HepG2 (cell line): ENCODE measurements around the gene HDLBP. TPM values are rescaled to one million over a fixed set of nuclear protein-coding genes. Genes with fewer than 3 reads are reported as not detected.

Experiments
- ARNTL ChIP-seq: sonication (generic); formaldehyde crosslinking; IDR thresholded peaks from 2 replicates; pipeline ENCODE4 v1.4.0; 2020; ENCODE audit warnings: mild to moderate bottlenecking, missing genetic modification reagents
- BRD4 ChIP-seq: sonication (generic); formaldehyde crosslinking; IDR thresholded peaks from 2 replicates; pipeline ENCODE4 v1.4.0; 2020; ENCODE audit warnings: missing genetic modification reagents
- GFI1 ChIP-seq: sonication (generic); formaldehyde crosslinking; IDR thresholded peaks from 2 replicates; pipeline ENCODE4 v1.5.0; 2020; ENCODE audit warnings: missing genetic modification reagents, mild to moderate bottlenecking, borderline replicate concordance
- HDAC1 ChIP-seq: sonication (generic); formaldehyde crosslinking; IDR thresholded peaks from 2 replicates; pipeline ENCODE4 v1.5.1; 2020; ENCODE audit warnings: mild to moderate bottlenecking, missing genetic modification reagents
- HNF1A ChIP-seq, 2 experiments: sonication (generic) in 1 of 2; formaldehyde crosslinking in 1 of 2; IDR thresholded peaks; 2 replicates each; pipeline versions ENCODE4 v1.4.0 to v1.6.1; 2016 to 2020; ENCODE audit warnings: borderline replicate concordance in 1 of 2, low read depth in 1 of 2, mild to moderate bottlenecking in 1 of 2, missing genetic modification reagents in 1 of 2
- KLF15 ChIP-seq: sonication (generic); formaldehyde crosslinking; IDR thresholded peaks from 2 replicates; pipeline ENCODE4 v1.8.1; 2023; ENCODE audit warnings: borderline replicate concordance, mild to moderate bottlenecking, inconsistent platforms, missing genetic modification reagents, mixed read lengths
- PBX2 ChIP-seq: IDR thresholded peaks from 2 replicates; pipeline ENCODE4 v1.6.1; 2016; ENCODE audit warnings: control low read depth
- PPARG ChIP-seq: conservative IDR thresholded peaks from 2 replicates; pipeline ENCODE4 v1.6.1; 2016; ENCODE audit warnings: missing biosample characterization, missing genetic modification reagents
- RARA ChIP-seq: IDR thresholded peaks from 2 replicates; pipeline ENCODE4 v1.6.1; 2016; ENCODE audit warnings: missing genetic modification reagents, missing compliant biosample characterization
- SMAD3 ChIP-seq: sonication (generic); formaldehyde crosslinking; IDR thresholded peaks from 2 replicates; pipeline ENCODE4 v1.4.0; 2020; ENCODE audit warnings: missing genetic modification reagents
- THAP11 ChIP-seq: IDR thresholded peaks from 2 replicates; pipeline ENCODE4 v1.6.1; 2016; ENCODE audit warnings: missing biosample characterization, missing genetic modification reagents
- ZFP36L1 ChIP-seq: sonication (generic); formaldehyde crosslinking; IDR thresholded peaks from 2 replicates; pipeline ENCODE4 v1.8.0; 2022; ENCODE audit warnings: mild to moderate bottlenecking, missing genetic modification reagents, moderate library complexity
- ZNF121 ChIP-seq: sonication (generic); formaldehyde crosslinking; IDR thresholded peaks from 2 replicates; pipeline ENCODE4 v1.5.0; 2020; ENCODE audit warnings: mild to moderate bottlenecking, missing genetic modification reagents
- ZNF546 ChIP-seq: sonication (generic); formaldehyde crosslinking; conservative IDR thresholded peaks from 2 replicates; pipeline ENCODE4 v1.8.1; 2023; ENCODE audit warnings: mild to moderate bottlenecking, missing genetic modification reagents
- ZNF678 ChIP-seq: sonication (generic); formaldehyde crosslinking; IDR thresholded peaks from 2 replicates; pipeline ENCODE4 v1.4.0; 2020; ENCODE audit warnings: mild to moderate bottlenecking, missing genetic modification reagents
- ZNF878 ChIP-seq: sonication (generic); formaldehyde crosslinking; IDR thresholded peaks from 2 replicates; pipeline ENCODE4 v1.8.1; 2023; ENCODE audit warnings: mild to moderate bottlenecking, missing genetic modification reagents, moderate library complexity
- polyA plus RNA-seq, 8 experiments: library from polyadenylated mRNA; depleted of rRNA in 3 of 8; stranded (reverse) in 7 of 8; unstranded in 1 of 8; fragments of >200 nt; fragmentation: Illumina TruSeq in 4 of 8; extraction: Trizol in 4 of 8; gene quantifications; 2 replicates each; pipeline versions ENCODE4 v1.2.1 to v1.2.3, GENCODE V29; 2011 to 2016; ENCODE audit warnings: low read depth in 4 of 8, missing spikeins in 1 of 8, mixed read lengths in 1 of 8; ENCODE audit not compliant: insufficient read depth in 1 of 8
- total RNA-seq, 5 experiments: library from RNA; depleted of rRNA; stranded (reverse); fragments of >200 nt; fragmentation: Illumina TruSeq; extraction: Trizol; gene quantifications; 2 replicates each; pipeline ENCODE4 v1.2.3, GENCODE V29; 2016; ENCODE audit warnings: low read depth in 1 of 5
- TF ChIP-seq, protein P1 (sequence below): sonication (generic); formaldehyde crosslinking; IDR thresholded peaks from 2 replicates; pipeline ENCODE4 v1.5.0; 2020; ENCODE audit warnings: mild to moderate bottlenecking, missing genetic modification reagents
- TF ChIP-seq, protein P2 (sequence below): sonication (generic); formaldehyde crosslinking; IDR thresholded peaks from 2 replicates; pipeline ENCODE4 v1.4.0; 2020; ENCODE audit warnings: missing genetic modification reagents

HDLBP gene
- total and polyA plus RNA-seq, 2 of the 13 experiments (the other 11 are each of a cell fraction or from before 2014, with no cell fraction given), result 464 to 707 TPM

DNA sequence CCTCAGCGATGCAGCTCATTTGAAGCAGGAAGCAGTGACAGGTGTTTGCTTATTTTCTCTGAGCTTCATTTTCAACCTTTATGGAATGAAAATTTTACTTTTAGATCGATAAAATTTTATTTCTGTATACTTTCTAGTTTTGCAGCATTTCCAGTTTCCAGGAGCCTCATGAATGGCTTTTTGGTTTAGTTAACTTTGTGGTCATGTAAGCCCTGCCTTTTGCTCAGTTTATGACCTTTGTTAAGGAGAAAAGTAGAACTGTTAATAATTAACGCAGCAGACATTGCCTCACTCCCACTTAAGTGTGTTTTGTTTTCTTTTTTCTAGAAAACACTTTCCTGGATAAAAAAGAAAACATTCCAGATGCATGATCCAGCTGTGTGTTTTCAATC is 36.2 kb upstream of the HDLBP start (continued):
- TF ChIP-seq, protein P1, sequence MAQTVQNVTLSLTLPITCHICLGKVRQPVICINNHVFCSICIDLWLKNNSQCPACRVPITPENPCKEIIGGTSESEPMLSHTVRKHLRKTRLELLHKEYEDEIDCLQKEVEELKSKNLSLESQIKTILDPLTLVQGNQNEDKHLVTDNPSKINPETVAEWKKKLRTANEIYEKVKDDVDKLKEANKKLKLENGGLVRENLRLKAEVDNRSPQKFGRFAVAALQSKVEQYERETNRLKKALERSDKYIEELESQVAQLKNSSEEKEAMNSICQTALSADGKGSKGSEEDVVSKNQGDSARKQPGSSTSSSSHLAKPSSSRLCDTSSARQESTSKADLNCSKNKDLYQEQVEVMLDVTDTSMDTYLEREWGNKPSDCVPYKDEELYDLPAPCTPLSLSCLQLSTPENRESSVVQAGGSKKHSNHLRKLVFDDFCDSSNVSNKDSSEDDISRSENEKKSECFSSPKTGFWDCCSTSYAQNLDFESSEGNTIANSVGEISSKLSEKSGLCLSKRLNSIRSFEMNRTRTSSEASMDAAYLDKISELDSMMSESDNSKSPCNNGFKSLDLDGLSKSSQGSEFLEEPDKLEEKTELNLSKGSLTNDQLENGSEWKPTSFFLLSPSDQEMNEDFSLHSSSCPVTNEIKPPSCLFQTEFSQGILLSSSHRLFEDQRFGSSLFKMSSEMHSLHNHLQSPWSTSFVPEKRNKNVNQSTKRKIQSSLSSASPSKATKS (CRISPR knock-in tag), result peak; percentile 23; the same call in 1 of the 2 replicates
- no peak for TF ChIP-seq ARNTL
- no peak for TF ChIP-seq ZNF678 (CRISPR knock-in tag)
- TF ChIP-seq PBX2 (CRISPR knock-in tag), result no peak
- TF ChIP-seq THAP11 (CRISPR knock-in tag), result no peak
- 0 out of 2 replicates have a peak, but pooled peaks have one; percentile 9 for TF ChIP-seq SMAD3
- 0 out of 2 replicates have a peak, but pooled peaks have one; percentile 15 for TF ChIP-seq GFI1 (CRISPR knock-in tag)
- 0 out of 2 replicates have a peak, but pooled peaks have one; percentile 52 for TF ChIP-seq ZNF878 (CRISPR knock-in tag)
- TF ChIP-seq ZFP36L1, result no peak
- TF ChIP-seq, protein P2, sequence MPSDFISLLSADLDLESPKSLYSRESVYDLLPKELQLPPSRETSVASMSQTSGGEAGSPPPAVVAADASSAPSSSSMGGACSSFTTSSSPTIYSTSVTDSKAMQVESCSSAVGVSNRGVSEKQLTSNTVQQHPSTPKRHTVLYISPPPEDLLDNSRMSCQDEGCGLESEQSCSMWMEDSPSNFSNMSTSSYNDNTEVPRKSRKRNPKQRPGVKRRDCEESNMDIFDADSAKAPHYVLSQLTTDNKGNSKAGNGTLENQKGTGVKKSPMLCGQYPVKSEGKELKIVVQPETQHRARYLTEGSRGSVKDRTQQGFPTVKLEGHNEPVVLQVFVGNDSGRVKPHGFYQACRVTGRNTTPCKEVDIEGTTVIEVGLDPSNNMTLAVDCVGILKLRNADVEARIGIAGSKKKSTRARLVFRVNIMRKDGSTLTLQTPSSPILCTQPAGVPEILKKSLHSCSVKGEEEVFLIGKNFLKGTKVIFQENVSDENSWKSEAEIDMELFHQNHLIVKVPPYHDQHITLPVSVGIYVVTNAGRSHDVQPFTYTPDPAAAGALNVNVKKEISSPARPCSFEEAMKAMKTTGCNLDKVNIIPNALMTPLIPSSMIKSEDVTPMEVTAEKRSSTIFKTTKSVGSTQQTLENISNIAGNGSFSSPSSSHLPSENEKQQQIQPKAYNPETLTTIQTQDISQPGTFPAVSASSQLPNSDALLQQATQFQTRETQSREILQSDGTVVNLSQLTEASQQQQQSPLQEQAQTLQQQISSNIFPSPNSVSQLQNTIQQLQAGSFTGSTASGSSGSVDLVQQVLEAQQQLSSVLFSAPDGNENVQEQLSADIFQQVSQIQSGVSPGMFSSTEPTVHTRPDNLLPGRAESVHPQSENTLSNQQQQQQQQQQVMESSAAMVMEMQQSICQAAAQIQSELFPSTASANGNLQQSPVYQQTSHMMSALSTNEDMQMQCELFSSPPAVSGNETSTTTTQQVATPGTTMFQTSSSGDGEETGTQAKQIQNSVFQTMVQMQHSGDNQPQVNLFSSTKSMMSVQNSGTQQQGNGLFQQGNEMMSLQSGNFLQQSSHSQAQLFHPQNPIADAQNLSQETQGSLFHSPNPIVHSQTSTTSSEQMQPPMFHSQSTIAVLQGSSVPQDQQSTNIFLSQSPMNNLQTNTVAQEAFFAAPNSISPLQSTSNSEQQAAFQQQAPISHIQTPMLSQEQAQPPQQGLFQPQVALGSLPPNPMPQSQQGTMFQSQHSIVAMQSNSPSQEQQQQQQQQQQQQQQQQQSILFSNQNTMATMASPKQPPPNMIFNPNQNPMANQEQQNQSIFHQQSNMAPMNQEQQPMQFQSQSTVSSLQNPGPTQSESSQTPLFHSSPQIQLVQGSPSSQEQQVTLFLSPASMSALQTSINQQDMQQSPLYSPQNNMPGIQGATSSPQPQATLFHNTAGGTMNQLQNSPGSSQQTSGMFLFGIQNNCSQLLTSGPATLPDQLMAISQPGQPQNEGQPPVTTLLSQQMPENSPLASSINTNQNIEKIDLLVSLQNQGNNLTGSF, result no peak
- no peak for TF ChIP-seq BRD4 (CRISPR knock-in tag)
- no peak for TF ChIP-seq KLF15 (CRISPR knock-in tag)
- peak; percentile 71; the same call in 1 of the 2 replicates for TF ChIP-seq RARA (CRISPR knock-in tag)
- TF ChIP-seq HDAC1 (CRISPR knock-in tag), result 0 out of 2 replicates have a peak, but pooled peaks have one; percentile 25
- no peak for TF ChIP-seq ZNF121 (CRISPR knock-in tag)
- no peak for TF ChIP-seq ZNF546
- peak; percentile 97 for TF ChIP-seq HNF1A (IDR thresholded peaks at IDR 0.05; ENCODE audit: low read depth)
- TF ChIP-seq HNF1A (CRISPR knock-in tag; IDR thresholded peaks at IDR 0.05; ENCODE audit: borderline replicate concordance), result peak; percentile 95; the same call in 1 of the 2 replicates
- peak; percentile 54; the same call in 1 of the 2 replicates for TF ChIP-seq PPARG (CRISPR knock-in tag)
